Ishikawa (cell line): ENCODE data around the gene SLC22A3.

ENCODE experiments used
- CEBPB ChIP-seq: IDR thresholded peaks from 2 replicates; pipeline ENCODE4 v1.6.1; 2012
- CREB1 ChIP-seq: IDR thresholded peaks from 2 replicates; pipeline ENCODE4 v1.6.1; 2012; ENCODE audit warnings: low read depth
- EGR1 ChIP-seq: IDR thresholded peaks from 2 replicates; pipeline ENCODE4 v1.6.1; 2012
- EP300 ChIP-seq: IDR thresholded peaks from 2 replicates; pipeline ENCODE4 v1.6.1; 2012; ENCODE audit warnings: borderline replicate concordance
- FOXM1 ChIP-seq: IDR thresholded peaks from 2 replicates; pipeline ENCODE4 v1.6.1; 2012; ENCODE audit warnings: low read depth, borderline replicate concordance
- MAX ChIP-seq: IDR thresholded peaks from 2 replicates; pipeline ENCODE4 v1.6.1; 2012
- NFIC ChIP-seq: IDR thresholded peaks from 2 replicates; pipeline ENCODE4 v1.6.1; 2012
- RAD21 ChIP-seq: IDR thresholded peaks from 2 replicates; pipeline ENCODE4 v1.6.1; 2012; ENCODE audit warnings: low read depth
- REST ChIP-seq: IDR thresholded peaks from 2 replicates; pipeline ENCODE4 v1.6.1; 2012; ENCODE audit warnings: low read depth, mild to moderate bottlenecking
- TAF1 ChIP-seq: IDR thresholded peaks from 2 replicates; pipeline ENCODE4 v1.6.1; 2012; ENCODE audit warnings: low read depth, mild to moderate bottlenecking
- TCF12 ChIP-seq: IDR thresholded peaks from 2 replicates; pipeline ENCODE4 v1.6.1; 2012; ENCODE audit warnings: low read depth
- TEAD4 ChIP-seq: IDR thresholded peaks from 2 replicates; pipeline ENCODE4 v1.6.1; 2012
- USF1 ChIP-seq: IDR thresholded peaks from 2 replicates; pipeline ENCODE4 v1.6.1; 2012
- YY1 ChIP-seq: IDR thresholded peaks from 2 replicates; pipeline ENCODE4 v1.6.1; 2012; ENCODE audit warnings: low read depth
- ZBTB7A ChIP-seq: IDR thresholded peaks from 2 replicates; pipeline ENCODE4 v1.6.1; 2012; ENCODE audit warnings: low read depth

The SLC22A3 gene

GRCh38 chr6:160301339-160301738 lies 46.8 kb upstream of the SLC22A3 start:
- TF ChIP-seq EGR1, result no peak

GRCh38 chr6:160303806-160304205 lies 44.4 kb upstream of the SLC22A3 start:
- TF ChIP-seq USF1 (no peak), MAX (no peak), CEBPB (no peak), REST (no peak), YY1 (no peak), TAF1 (no peak), TEAD4 (no peak), CREB1 (no peak), TCF12 (no peak)

- TF ChIP-seq REST (no peak), CEBPB (no peak), RAD21 (no peak), ZBTB7A (no peak), TEAD4 (no peak), EP300 (no peak), CREB1 (no peak), TAF1 (no peak), MAX (no peak), EGR1 (no peak), YY1 (no peak), FOXM1 (no peak), USF1 (no peak), TCF12 (no peak), NFIC (no peak)
Measured at GRCh38 chr6:160305926-160306713, 42.1 kb upstream of the SLC22A3 start.

- TF ChIP-seq TEAD4 (no peak), YY1 (no peak), REST (no peak), USF1 (no peak), NFIC (no peak), ZBTB7A (no peak), CREB1 (no peak), FOXM1 (no peak), CEBPB (no peak), RAD21 (no peak), EGR1 (no peak), TCF12 (no peak), MAX (no peak), EP300 (no peak), TAF1 (no peak)
Measured at GRCh38 chr6:160309718-160310117, 38.5 kb upstream of the SLC22A3 start.
